ENCODE results near the gene DMPK.
A peak's percentile ranks its signal among the peaks of the same experiment; 100 is the strongest.

The DMPK gene

DNA sequence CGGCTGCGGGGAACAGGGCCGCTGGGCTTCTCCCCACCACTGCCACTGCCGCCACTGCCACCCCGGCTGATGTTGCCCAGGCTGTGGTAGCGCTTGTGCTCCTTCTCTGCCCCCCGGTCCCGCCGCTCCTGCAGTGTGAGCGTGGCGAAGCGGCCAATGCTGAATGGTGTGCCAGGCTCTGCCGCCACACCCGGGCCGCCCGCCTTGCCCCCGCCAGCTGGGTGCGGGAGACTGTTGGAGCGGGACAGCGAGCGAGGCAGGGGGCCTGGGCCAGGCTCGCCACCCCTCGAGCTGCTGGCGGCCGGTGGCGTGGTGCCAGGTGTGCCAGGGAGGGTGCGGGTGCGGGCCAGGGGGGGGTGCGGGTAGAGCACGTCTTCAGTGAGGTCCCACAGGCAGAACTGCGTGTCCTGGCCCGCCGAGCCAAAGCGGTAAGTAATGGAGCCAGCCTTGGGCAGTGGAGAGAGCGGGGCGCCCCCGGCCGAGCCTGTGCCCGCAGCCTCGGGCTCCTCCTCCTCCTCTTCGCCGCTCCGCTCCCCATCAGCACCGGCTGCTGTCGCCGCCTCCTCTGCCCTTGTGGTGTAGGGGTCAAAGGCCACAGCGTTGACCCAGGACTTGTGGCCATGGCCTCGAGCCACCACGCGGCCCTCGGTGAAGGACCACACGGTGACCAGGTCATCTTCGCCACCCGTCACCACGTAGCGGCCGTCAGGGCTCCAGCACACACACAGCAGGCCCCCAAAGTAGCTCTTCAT, 3.7 kb upstream of the DMPK start:
- H3K36me3 Mint-ChIP-seq, result peaks cover 25% of the 10 kb centered on the region
- no peaks in the 10 kb centered on the region for H3K9me3 Mint-ChIP-seq
- DNase-seq (ENCODE audit: low spot score in 2 of 2) (no peak), ATAC-seq (ENCODE audit: low read depth) (no peak)
- H3K27me3 Mint-ChIP-seq, result peaks cover 2% of the 10 kb centered on the region
- H3K27ac Mint-ChIP-seq, result no peak overlapping the region
- no peak overlapping the region for H3K4me3 Mint-ChIP-seq
- H3K4me1 Mint-ChIP-seq, result peaks cover 8% of the 10 kb centered on the region

DNA sequence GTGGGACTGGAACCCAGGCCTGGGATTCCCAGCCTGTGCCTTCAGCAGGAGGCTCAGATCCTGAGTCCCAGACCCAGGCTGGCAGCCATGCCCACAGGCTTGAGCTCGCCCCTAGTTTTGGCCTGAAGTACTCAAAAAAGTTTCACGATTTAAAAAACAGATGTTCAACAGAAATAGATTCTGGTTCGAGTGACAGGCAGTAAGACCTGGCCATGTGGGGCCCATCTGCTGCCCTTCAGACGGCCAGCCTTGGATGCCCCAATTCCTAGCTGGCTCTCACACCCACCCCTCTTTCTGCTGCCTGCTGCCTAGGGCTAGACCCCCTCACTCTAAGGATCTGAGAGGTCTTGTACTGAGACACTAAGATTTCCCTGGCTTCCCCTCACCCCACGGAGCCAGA, 2.8 kb upstream of the DMPK start:
- Mint-ChIP-seq H3K27me3 (peaks cover 5% of the 10 kb centered on the region), H3K27ac (no peak overlapping the region), H3K36me3 (peaks cover 25% of the 10 kb centered on the region), H3K9me3 (no peaks in the 10 kb centered on the region), H3K4me1 (peaks cover 12% of the 10 kb centered on the region), H3K4me3 (no peak overlapping the region)
- DNase-seq (ENCODE audit: low spot score in 2 of 2), result no peak
- ATAC-seq (ENCODE audit: low read depth), result no peak

DNA sequence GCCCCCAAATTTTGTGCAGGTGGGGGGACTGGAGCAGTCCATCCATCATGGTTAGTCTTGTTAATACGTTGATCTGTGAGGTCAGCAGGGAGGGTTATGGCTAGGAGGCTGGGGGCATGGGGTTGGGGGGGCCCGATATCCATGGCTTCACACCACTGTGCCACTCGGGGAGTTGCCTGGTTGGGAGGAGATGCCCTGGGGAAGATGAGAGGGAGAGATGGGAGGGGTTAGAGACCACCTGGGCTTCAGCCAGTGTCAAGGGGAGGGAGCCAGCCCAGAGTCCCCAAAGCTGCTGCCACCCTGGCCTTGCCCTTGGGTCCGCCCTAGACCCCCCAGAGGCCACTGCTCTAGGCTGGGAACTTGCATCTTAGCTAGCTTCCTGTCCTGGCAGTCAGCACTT, 1.8 kb upstream of the DMPK start:
- Mint-ChIP-seq H3K36me3 (peaks cover 24% of the 10 kb centered on the region), H3K27ac (no peak overlapping the region), H3K4me3 (no peak overlapping the region), H3K27me3 (peaks cover 13% of the 10 kb centered on the region), H3K9me3 (no peaks in the 10 kb centered on the region), H3K4me1 (peaks cover 21% of the 10 kb centered on the region)
- no peak for DNase-seq (ENCODE audit: low spot score in 2 of 2)
- no peak for ATAC-seq (ENCODE audit: low read depth)

DNA sequence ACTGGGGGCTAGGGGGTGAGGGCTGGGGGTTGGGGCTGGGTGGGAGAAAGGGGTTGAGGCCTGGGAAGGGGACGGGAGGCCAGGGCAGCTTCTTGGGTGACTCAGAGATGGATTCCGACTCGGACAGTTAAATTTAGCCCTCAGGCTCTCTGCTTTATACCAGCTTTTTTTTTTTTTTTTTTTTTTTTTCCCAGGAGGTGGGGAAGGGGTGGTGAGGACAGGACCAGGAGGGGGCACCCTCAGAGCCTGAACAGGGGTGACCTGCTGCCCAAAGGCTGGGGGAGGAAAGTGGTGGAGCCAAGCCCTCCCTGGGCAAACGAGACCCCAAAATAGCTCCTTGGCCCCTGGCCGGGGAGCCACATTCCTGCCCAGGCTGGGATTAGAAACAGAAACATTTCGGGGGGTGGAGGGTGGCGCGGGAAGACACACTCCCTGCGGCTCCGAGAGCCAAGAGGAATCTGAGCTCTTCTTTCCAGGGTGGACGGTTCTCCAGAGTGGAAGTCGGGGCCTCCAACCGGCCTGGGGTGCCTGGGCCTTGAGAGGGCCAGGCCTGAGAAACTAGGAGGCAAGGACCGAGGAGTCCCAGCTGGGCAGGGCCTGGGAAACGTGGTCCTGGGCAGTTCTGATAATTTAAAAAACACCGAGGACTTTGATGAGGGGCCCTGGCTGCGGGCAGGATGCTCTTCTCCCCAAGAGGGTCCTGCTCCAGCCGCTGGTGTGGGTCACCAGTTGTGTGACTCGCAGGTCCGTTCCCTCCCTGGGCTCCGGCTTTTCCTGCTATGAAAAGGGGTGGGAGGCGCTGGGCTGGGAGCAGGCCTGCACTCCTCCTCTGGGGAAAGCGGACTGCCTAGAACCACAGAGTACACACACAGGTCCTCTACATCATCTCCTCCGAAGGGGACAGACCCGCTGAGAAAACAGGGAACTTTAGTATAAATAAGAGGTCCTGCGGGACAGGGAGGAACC, 813 bp upstream of the DMPK start:
- DNase-seq (ENCODE audit: low spot score in 2 of 2) (no peak), ATAC-seq (ENCODE audit: low read depth) (no peak)
- Mint-ChIP-seq H3K36me3 (peaks cover 18% of the 10 kb centered on the region), H3K27me3 (peaks cover 14% of the 10 kb centered on the region), H3K9me3 (no peaks in the 10 kb centered on the region), H3K4me1 (peaks cover 23% of the 10 kb centered on the region), H3K27ac (no peak overlapping the region), H3K4me3 (no peak overlapping the region)

DNA sequence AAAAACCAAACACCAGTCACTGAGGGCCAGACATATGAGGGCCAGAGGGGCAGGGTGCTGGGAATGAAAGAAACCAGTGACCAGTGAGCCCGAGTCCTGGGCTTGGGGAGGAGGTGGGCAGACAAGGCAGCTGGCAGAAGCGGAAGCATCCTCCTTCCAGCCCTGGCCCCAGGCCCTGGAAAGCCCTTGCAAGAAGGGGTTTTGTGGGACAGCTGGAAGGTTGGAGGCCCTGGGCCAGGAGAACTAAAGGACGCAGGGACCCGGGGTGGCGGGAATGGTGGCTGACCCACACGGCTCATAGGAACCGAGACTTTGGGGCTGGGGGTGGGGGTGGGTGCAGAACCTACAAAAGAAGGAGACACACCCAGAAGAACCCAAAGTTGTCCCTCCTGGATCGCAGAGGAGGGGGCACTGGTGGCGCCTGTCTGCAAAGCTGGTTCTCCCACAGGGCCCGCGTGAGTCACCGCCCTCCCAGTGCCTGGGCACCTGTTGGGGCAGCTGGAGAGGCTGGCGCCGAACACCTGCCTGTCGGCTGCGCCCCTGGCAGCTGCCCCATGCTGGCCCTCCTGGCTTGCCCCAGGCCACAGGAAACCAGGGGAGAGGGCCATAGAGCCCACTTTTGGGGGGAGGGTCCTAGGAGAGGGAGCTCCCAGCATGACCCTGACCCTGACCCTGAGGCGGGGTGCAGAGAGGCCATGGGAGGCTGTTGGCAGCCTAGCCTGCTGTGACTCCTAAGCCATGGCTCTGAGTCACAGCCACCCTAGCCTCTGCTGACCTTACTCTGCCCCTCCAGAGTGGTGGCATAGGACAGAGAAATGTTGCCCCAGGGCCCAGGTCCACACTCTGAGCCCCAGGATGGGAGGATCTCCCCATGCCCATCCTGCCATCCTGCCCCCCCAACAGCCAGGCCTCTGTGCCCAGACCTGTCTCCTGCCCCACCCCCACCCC, 802 bp downstream of the DMPK start:
- H3K27me3 Mint-ChIP-seq, result peaks cover 14% of the 10 kb centered on the region
- DNase-seq (ENCODE audit: low spot score in 2 of 2), result no peak
- no peak overlapping the region for H3K27ac Mint-ChIP-seq
- no peaks in the 10 kb centered on the region for H3K9me3 Mint-ChIP-seq
- H3K36me3 Mint-ChIP-seq, result peaks cover 16% of the 10 kb centered on the region
- ATAC-seq (ENCODE audit: low read depth), result no peak
- H3K4me1 Mint-ChIP-seq, result peaks cover 21% of the 10 kb centered on the region
- H3K4me3 Mint-ChIP-seq, result no peak overlapping the region

DNA sequence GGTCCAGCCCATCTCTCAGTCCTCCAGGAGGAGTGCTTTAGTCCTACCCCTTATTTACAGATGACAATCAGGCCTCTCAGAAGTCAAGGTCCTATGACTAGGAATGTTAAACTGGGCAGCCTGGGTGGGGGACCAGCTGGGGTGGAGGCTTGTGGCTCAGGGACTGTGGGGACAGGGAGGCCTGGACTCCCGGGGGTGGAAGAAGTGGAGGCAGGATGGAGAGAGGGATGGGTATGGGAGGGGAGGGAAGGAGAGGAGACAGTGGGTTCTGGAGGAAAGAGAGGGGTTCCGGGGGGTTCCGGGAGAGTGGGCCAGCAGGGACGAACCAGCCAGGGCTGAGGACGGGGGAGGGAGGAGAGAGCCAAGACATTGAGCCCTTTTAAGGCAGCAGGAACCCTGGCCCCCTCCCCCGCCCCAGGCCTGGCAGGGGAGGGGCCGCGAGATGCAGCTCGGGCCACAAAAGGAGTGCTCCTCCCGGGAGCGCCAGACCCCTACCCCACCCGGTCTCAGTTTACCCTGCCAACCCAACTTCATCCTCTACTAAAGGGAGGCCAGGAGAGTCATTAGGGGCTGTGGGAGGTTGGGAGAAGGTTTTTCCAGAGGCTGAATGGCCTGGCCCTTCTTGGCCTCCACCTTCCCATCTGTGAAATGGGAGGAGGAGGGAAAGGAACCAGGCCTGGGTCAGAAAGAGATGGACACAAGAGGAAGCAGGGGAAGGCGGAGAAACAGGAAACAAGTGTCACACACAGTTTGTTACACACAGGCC, 1.7 kb downstream of the DMPK start:
- peaks cover 13% of the 10 kb centered on the region for H3K36me3 Mint-ChIP-seq
- H3K4me1 Mint-ChIP-seq, result peaks cover 21% of the 10 kb centered on the region
- no peak for DNase-seq (ENCODE audit: low spot score in 2 of 2)
- H3K27ac Mint-ChIP-seq, result no peak overlapping the region
- H3K9me3 Mint-ChIP-seq, result no peaks in the 10 kb centered on the region
- no peak overlapping the region for H3K4me3 Mint-ChIP-seq
- no peak for ATAC-seq (ENCODE audit: low read depth)
- peaks cover 14% of the 10 kb centered on the region for H3K27me3 Mint-ChIP-seq

DNA sequence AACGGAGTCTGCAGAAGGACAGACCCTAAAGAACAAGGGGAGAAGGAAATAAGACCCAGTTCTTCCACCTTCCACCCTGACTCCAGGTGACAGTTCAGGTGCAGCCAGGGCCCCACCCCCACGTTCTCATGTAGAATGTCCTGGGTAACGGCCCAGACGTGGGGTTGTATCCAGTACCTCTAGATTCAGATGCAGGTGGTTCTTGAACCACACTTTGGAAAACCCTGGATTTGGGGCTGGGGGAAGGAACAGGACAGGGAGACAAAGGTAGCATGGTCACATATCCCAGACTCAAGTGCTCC, 2.2 kb downstream of the DMPK start:
- ATAC-seq (ENCODE audit: low read depth) (no peak), DNase-seq (ENCODE audit: low spot score in 2 of 2) (no peak)
- peaks cover 13% of the 10 kb centered on the region for H3K36me3 Mint-ChIP-seq
- no peak overlapping the region for H3K27ac Mint-ChIP-seq
- H3K27me3 Mint-ChIP-seq, result peaks cover 14% of the 10 kb centered on the region
- peaks cover 21% of the 10 kb centered on the region for H3K4me1 Mint-ChIP-seq
- no peak overlapping the region for H3K4me3 Mint-ChIP-seq
- no peaks in the 10 kb centered on the region for H3K9me3 Mint-ChIP-seq

DNA sequence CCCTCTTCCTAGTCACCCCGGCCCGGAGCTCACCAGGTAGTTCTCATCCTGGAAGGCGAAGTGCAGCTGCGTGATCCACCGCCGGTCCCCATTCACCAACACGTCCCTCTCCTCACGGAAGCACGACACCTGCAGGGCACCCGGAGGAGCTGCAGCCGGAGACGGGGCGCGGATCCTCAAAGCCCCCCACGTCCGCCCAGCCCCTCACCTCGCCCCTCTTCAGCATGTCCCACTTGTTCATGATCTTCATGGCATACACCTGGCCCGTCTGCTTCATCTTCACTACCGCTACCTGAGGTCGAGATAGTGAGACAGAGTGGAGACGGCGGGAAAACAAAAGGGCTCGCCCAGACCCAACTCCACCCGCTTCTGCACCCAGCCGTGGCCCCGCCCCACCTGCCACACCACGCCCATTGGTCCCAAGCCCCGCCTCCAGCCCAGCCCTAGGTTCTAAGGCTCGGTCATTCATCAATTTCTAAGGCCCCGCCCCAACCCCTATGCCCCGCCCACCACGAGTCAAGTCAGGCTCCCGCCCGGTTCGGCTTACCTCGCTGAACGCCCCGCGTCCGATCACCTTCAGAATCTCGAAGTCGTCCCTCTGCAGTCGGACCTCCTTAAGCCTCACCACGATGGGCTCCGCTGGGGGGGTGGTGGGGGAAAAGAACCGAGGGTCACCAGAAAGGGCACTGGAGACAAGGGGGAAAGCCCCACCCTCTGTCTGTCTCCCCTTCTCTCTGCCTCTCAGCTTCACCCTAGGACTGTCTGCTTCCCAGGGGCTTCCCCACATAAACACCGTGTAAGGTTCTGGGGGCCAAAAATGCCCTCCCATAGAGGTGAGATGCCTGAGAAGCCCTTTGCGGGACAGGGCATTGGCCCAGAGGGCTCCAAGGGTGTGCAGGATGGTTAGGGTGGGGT, 2.8 kb downstream of the DMPK start:
- ATAC-seq (ENCODE audit: low read depth) (peak; percentile 97), DNase-seq (ENCODE audit: low spot score in 2 of 2) (peak; percentile 87 to 90)
- H3K27me3 Mint-ChIP-seq, result peaks cover 14% of the 10 kb centered on the region
- H3K36me3 Mint-ChIP-seq, result peaks cover 13% of the 10 kb centered on the region
- peak overlapping the region; percentile 72 for H3K4me3 Mint-ChIP-seq
- H3K4me1 Mint-ChIP-seq, result peaks cover 21% of the 10 kb centered on the region
- no peaks in the 10 kb centered on the region for H3K9me3 Mint-ChIP-seq
- peak overlapping the region; percentile 10 for H3K27ac Mint-ChIP-seq

DNA sequence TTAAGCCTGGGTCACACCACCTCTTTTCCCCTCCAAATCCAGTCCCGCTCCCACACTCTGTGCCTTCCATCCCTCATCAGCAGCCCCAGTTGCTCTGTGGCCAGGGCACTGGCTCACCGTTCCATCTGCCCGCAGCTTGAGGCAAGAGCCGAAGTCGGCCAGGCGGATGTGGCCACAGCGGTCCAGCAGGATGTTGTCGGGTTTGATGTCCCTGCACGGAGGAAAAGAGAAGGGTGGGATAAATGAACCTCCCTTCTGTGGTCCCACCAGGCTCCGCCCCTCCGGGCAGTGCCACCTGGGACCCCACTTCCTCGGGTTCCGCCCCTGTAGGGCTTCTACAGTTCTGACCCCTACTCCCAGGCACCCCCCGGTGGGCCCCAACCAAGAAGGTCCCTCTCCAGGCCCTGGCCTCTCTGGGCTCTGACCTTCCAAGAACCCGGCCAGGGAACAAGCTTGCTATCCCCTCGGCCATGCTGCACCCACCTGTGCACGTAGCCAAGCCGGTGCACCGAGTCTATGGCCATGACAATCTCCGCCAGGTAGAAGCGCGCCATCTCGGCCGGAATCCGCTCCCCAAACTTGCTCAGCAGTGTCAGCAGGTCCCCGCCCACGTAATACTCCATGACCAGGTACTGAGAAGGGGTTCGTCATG, 4.2 kb downstream of the DMPK start:
- Mint-ChIP-seq H3K27ac (no peak overlapping the region), H3K36me3 (peaks cover 13% of the 10 kb centered on the region), H3K9me3 (no peaks in the 10 kb centered on the region), H3K4me1 (peaks cover 21% of the 10 kb centered on the region), H3K4me3 (no peak overlapping the region), H3K27me3 (peaks cover 14% of the 10 kb centered on the region)
- ATAC-seq (ENCODE audit: low read depth) (no peak), DNase-seq (ENCODE audit: low spot score in 2 of 2) (no peak)

DNA sequence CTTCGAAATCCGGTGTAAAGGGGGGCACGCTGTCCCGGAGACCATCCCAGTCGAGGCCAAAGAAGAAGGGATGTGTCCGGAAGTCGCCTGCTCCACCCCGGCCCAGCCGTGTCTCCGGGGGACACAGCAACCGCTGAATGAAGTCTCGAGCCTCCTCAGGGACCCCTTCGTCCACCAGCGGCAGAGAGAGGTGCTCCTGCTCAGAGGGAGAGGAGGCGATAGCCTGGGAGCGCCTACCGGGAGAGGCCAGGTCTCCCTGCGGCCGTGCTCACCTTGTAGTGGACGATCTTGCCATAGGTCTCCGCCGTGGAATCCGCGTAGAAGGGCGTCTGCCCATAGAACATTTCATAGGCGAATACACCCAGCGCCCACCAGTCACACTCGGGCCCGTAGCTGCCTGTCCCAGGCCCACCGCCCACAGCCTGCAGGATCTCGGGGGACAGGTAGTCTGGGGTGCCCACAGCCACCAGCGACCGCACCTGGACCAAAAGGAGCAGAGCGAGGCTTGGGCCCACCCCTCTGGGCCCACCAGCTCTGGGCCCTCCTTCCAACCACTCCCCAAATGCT, 4.8 kb downstream of the DMPK start:
- peaks cover 14% of the 10 kb centered on the region for H3K27me3 Mint-ChIP-seq

DNA sequence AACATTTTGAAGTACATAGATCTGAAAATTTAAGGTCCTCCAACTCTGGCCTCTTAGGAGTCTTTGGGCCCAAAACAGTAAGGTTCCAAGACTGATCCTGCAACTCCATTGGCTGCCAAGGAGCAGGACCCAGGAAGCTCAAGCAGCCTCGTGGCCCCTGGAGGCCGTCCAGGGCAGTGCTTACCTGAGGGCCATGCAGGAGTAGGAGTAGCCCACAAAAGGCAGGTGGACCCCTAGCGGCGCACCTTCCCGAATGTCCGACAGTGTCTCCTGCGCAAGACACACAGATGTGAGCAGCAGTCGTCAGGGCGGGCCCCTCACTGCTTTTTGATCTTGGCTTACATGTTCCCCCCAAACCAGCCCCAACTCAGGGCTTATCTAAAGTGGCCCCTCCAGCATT, 7.5 kb downstream of the DMPK start:
- no peak overlapping the region for H3K4me3 Mint-ChIP-seq
- H3K27ac Mint-ChIP-seq, result no peak overlapping the region
- H3K9me3 Mint-ChIP-seq, result no peaks in the 10 kb centered on the region
- peaks cover 21% of the 10 kb centered on the region for H3K4me1 Mint-ChIP-seq
- DNase-seq (ENCODE audit: low spot score in 2 of 2) (no peak), ATAC-seq (ENCODE audit: low read depth) (no peak)
- peaks cover 6% of the 10 kb centered on the region for H3K27me3 Mint-ChIP-seq
- H3K36me3 Mint-ChIP-seq, result peaks cover 13% of the 10 kb centered on the region

More for the DNA sequence above, 4.8 kb downstream of the DMPK start:
- Mint-ChIP-seq H3K4me1 (peaks cover 22% of the 10 kb centered on the region), H3K36me3 (peaks cover 13% of the 10 kb centered on the region), H3K27ac (no peak overlapping the region), H3K4me3 (no peak overlapping the region), H3K9me3 (no peaks in the 10 kb centered on the region)
- no peak for ATAC-seq (ENCODE audit: low read depth)
- DNase-seq (ENCODE audit: low spot score in 2 of 2), result no peak

DNA sequence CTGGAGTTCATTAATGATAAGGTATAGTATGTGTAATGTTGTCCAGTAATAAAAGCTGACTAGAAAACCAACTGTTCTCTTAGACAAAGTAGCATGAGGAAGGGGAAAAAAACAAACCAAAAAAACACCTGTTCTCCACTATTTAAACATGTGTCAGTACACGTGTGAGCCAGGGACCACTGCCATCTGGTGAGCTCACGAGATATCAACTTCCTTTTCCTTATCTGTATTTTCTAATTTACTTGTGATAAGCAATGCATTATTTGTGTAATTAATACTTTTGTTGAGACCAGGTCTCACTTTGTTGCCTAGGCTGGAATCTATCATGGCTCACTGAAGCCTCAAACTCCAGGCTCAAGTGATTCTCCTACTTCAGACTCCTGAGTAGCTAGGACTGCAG, 8.9 kb downstream of the DMPK start:
- no peak for ATAC-seq (ENCODE audit: low read depth)
- no peak overlapping the region for H3K27ac Mint-ChIP-seq

More for the DNA sequence above, 8.9 kb downstream of the DMPK start:
- Mint-ChIP-seq H3K27me3 (no peaks in the 10 kb centered on the region), H3K36me3 (peaks cover 7% of the 10 kb centered on the region), H3K9me3 (no peaks in the 10 kb centered on the region), H3K4me3 (no peak overlapping the region), H3K4me1 (peaks cover 16% of the 10 kb centered on the region)
- DNase-seq (ENCODE audit: low spot score in 2 of 2), result no peak
